ENCODE measurements around the gene MIGA1.
"Not testable (repeated sequence)": the region's sequence is repeated elsewhere in the genome, so short reads cannot be mapped to it uniquely, and the experiment has no call there.

MIGA1 gene

GRCh38 chr1:77802026-77802425, 22.6 kb downstream of the MIGA1 start:
- no peak for TF ChIP-seq YY1 (IDR thresholded peaks at IDR 0.05; ENCODE audit: insufficient read depth, insufficient read length)
- TF ChIP-seq SUZ12 (IDR thresholded peaks at IDR 0.05; ENCODE audit: extremely low read depth, insufficient read depth, insufficient read length): no peak
- Histone ChIP-seq H3K4me3 (ENCODE audit: insufficient read length, low read depth) (no peak overlapping the region), H3K4me1 (ENCODE audit: insufficient read depth, insufficient read length) (no peaks in the 10 kb centered on the region), H3K27me3 (ENCODE audit: insufficient read depth, insufficient read length) (no peaks in the 10 kb centered on the region), H3K9ac (ENCODE audit: insufficient read length, low read depth) (no peak overlapping the region), H3K9me3 (ENCODE audit: insufficient read depth, low read length) (no peaks in the 10 kb centered on the region), H3K36me3 (ENCODE audit: insufficient read depth, insufficient read length, low read length) (peaks cover 36% of the 10 kb centered on the region)
- DNase-seq (ENCODE audit: low read depth, low spot score): no peak

GRCh38 chr1:77803371-77803770, 23.9 kb downstream of the MIGA1 start:
- no peaks in the 10 kb centered on the region for H3K4me1 ChIP-seq (ENCODE audit: insufficient read depth, insufficient read length)
- no peak for DNase-seq (ENCODE audit: low read depth, low spot score)
- TF ChIP-seq SUZ12 (IDR thresholded peaks at IDR 0.05; ENCODE audit: extremely low read depth, insufficient read depth, insufficient read length) (no peak), YY1 (IDR thresholded peaks at IDR 0.05; ENCODE audit: insufficient read depth, insufficient read length) (no peak), ZNF274 (IDR thresholded peaks at IDR 0.05; ENCODE audit: low read depth, low read length) (no peak)
- no peaks in the 10 kb centered on the region for H3K27me3 ChIP-seq (ENCODE audit: insufficient read depth, insufficient read length)
- H3K4me3 ChIP-seq (ENCODE audit: insufficient read length, low read depth): no peak overlapping the region
- no peak overlapping the region for H3K9ac ChIP-seq (ENCODE audit: insufficient read length, low read depth)
- no peaks in the 10 kb centered on the region for H3K9me3 ChIP-seq (ENCODE audit: insufficient read depth, low read length)
- H3K36me3 ChIP-seq (ENCODE audit: insufficient read depth, insufficient read length, low read length): peaks cover 47% of the 10 kb centered on the region

GRCh38 chr1:77809787-77810462, 30.5 kb downstream of the MIGA1 start:
- not testable (repeated sequence) for H3K9me3 ChIP-seq (ENCODE audit: insufficient read depth, low read length); H3K9ac ChIP-seq (ENCODE audit: insufficient read length, low read depth); H3K4me1 ChIP-seq (ENCODE audit: insufficient read depth, insufficient read length); DNase-seq (ENCODE audit: low read depth, low spot score); H3K27me3 ChIP-seq (ENCODE audit: insufficient read depth, insufficient read length); H3K4me3 ChIP-seq (ENCODE audit: insufficient read length, low read depth)
- H3K36me3 ChIP-seq (ENCODE audit: insufficient read depth, insufficient read length, low read length): peaks cover 55% of the 10 kb centered on the region

- not testable (repeated sequence) for H3K9ac ChIP-seq (ENCODE audit: insufficient read length, low read depth)
Measured at GRCh38 chr1:77811589-77811988, 32.1 kb downstream of the MIGA1 start.

GRCh38 chr1:77817368-77818209, 38.1 kb downstream of the MIGA1 start:
- Histone ChIP-seq H3K9me3 (ENCODE audit: insufficient read depth, low read length) (no peaks in the 10 kb centered on the region), H3K4me1 (ENCODE audit: insufficient read depth, insufficient read length) (no peaks in the 10 kb centered on the region), H3K27me3 (ENCODE audit: insufficient read depth, insufficient read length) (no peaks in the 10 kb centered on the region), H3K36me3 (ENCODE audit: insufficient read depth, insufficient read length, low read length) (peaks cover 66% of the 10 kb centered on the region), H3K9ac (ENCODE audit: insufficient read length, low read depth) (no peak overlapping the region), H3K4me3 (ENCODE audit: insufficient read length, low read depth) (no peak overlapping the region)
- no peak for DNase-seq (ENCODE audit: low read depth, low spot score)
- no peak for TF ChIP-seq ZNF274 (IDR thresholded peaks at IDR 0.05; ENCODE audit: low read depth, low read length)
- TF ChIP-seq YY1 (IDR thresholded peaks at IDR 0.05; ENCODE audit: insufficient read depth, insufficient read length): no peak
- no peak for TF ChIP-seq SUZ12 (IDR thresholded peaks at IDR 0.05; ENCODE audit: extremely low read depth, insufficient read depth, insufficient read length)

More at GRCh38 chr1:77811589-77811988, 32.1 kb downstream of the MIGA1 start:
- not testable (repeated sequence) for H3K4me1 ChIP-seq (ENCODE audit: insufficient read depth, insufficient read length); H3K9me3 ChIP-seq (ENCODE audit: insufficient read depth, low read length); H3K27me3 ChIP-seq (ENCODE audit: insufficient read depth, insufficient read length); DNase-seq (ENCODE audit: low read depth, low spot score); H3K4me3 ChIP-seq (ENCODE audit: insufficient read length, low read depth)
- peaks cover 61% of the 10 kb centered on the region for H3K36me3 ChIP-seq (ENCODE audit: insufficient read depth, insufficient read length, low read length)

- H3K4me3 ChIP-seq (ENCODE audit: insufficient read length, low read depth): no peak overlapping the region
- TF ChIP-seq ZNF274 (IDR thresholded peaks at IDR 0.05; ENCODE audit: low read depth, low read length) (no peak), YY1 (IDR thresholded peaks at IDR 0.05; ENCODE audit: insufficient read depth, insufficient read length) (no peak), SUZ12 (IDR thresholded peaks at IDR 0.05; ENCODE audit: extremely low read depth, insufficient read depth, insufficient read length) (no peak)
- H3K36me3 ChIP-seq (ENCODE audit: insufficient read depth, insufficient read length, low read length): peaks cover 46% of the 10 kb centered on the region
- H3K9ac ChIP-seq (ENCODE audit: insufficient read length, low read depth): no peak overlapping the region
- H3K27me3 ChIP-seq (ENCODE audit: insufficient read depth, insufficient read length): no peaks in the 10 kb centered on the region
- no peak for DNase-seq (ENCODE audit: low read depth, low spot score)
- peaks cover 2% of the 10 kb centered on the region for H3K4me1 ChIP-seq (ENCODE audit: insufficient read depth, insufficient read length)
- H3K9me3 ChIP-seq (ENCODE audit: insufficient read depth, low read length): no peaks in the 10 kb centered on the region
Measured at GRCh38 chr1:77820121-77820520, 40.7 kb downstream of the MIGA1 start.

- Histone ChIP-seq H3K4me1 (ENCODE audit: insufficient read depth, insufficient read length) (peaks cover 2% of the 10 kb centered on the region), H3K9ac (ENCODE audit: insufficient read length, low read depth) (no peak overlapping the region), H3K9me3 (ENCODE audit: insufficient read depth, low read length) (no peaks in the 10 kb centered on the region), H3K27me3 (ENCODE audit: insufficient read depth, insufficient read length) (no peaks in the 10 kb centered on the region), H3K4me3 (ENCODE audit: insufficient read length, low read depth) (no peak overlapping the region), H3K36me3 (ENCODE audit: insufficient read depth, insufficient read length, low read length) (peaks cover 16% of the 10 kb centered on the region)
- peak; percentile 18 for DNase-seq (ENCODE audit: low read depth, low spot score)
- TF ChIP-seq YY1 (IDR thresholded peaks at IDR 0.05; ENCODE audit: insufficient read depth, insufficient read length): no peak
Measured at GRCh38 chr1:77824079-77824478, 44.6 kb downstream of the MIGA1 start.
